IPS-18a (cell line): ENCODE measurements around the gene UBTF.

Experiments used
- H3K27ac ChIP-seq: one replicate; pipeline ENCODE4 v1.5.1; 2013; ENCODE audit warnings: low read length
- H3K27me3 ChIP-seq: one replicate; pipeline ENCODE4 v1.6.1; 2013; ENCODE audit warnings: mild to moderate bottlenecking, low read length; ENCODE audit not compliant: control insufficient read depth, insufficient read depth
- H3K36me3 ChIP-seq: one replicate; pipeline ENCODE4 v1.6.1; 2013; ENCODE audit warnings: low read depth, low read length; ENCODE audit not compliant: control insufficient read depth
- H3K4me1 ChIP-seq: one replicate; pipeline ENCODE4 v1.6.1; 2013; ENCODE audit warnings: low read depth, low read length; ENCODE audit not compliant: control insufficient read depth
- H3K4me3 ChIP-seq: one replicate; pipeline ENCODE4 v1.5.1; 2013; ENCODE audit warnings: low read length
- H3K9ac ChIP-seq: one replicate; pipeline ENCODE4 v1.6.1; 2013; ENCODE audit warnings: mild to moderate bottlenecking, low read length, moderate library complexity
- H3K9me3 ChIP-seq: one replicate; pipeline ENCODE4 v1.6.1; 2013; ENCODE audit warnings: low read depth, low read length; ENCODE audit not compliant: control insufficient read depth

The UBTF gene

GRCh38 chr17:44198721-44199552, 20.5 kb downstream of the UBTF start:
- peak overlapping the region; percentile 24 for H3K27ac ChIP-seq
- peaks cover 12% of the 10 kb centered on the region for H3K4me1 ChIP-seq

GRCh38 chr17:44197980-44198720, 21.3 kb downstream of the UBTF start:
- Histone ChIP-seq H3K4me3 (peak overlapping the region; percentile 79), H3K9me3 (no peaks in the 10 kb centered on the region), H3K27ac (peak overlapping the region; percentile 24), H3K9ac (peak overlapping the region; percentile 74), H3K4me1 (peaks cover 10% of the 10 kb centered on the region), H3K36me3 (peaks cover 40% of the 10 kb centered on the region), H3K27me3 (no peaks in the 10 kb centered on the region)

More at GRCh38 chr17:44198721-44199552, 20.5 kb downstream of the UBTF start:
- H3K9ac ChIP-seq: peak overlapping the region; percentile 74
- H3K4me3 ChIP-seq: peak overlapping the region; percentile 79
- peaks cover 32% of the 10 kb centered on the region for H3K36me3 ChIP-seq
- H3K9me3 ChIP-seq: no peaks in the 10 kb centered on the region
- H3K27me3 ChIP-seq: no peaks in the 10 kb centered on the region

- Histone ChIP-seq H3K9me3 (no peaks in the 10 kb centered on the region), H3K36me3 (peaks cover 43% of the 10 kb centered on the region), H3K4me1 (peaks cover 14% of the 10 kb centered on the region), H3K9ac (no peak overlapping the region), H3K27ac (no peak overlapping the region), H3K27me3 (no peaks in the 10 kb centered on the region), H3K4me3 (no peak overlapping the region)
Observed at GRCh38 chr17:44197107-44197506, 22.4 kb downstream of the UBTF start.

GRCh38 chr17:44193326-44194084, 26.0 kb downstream of the UBTF start:
- H3K4me3 ChIP-seq: no peak overlapping the region
- H3K27ac ChIP-seq: no peak overlapping the region
- no peaks in the 10 kb centered on the region for H3K9me3 ChIP-seq
- H3K36me3 ChIP-seq: peaks cover 49% of the 10 kb centered on the region
- H3K27me3 ChIP-seq: no peaks in the 10 kb centered on the region
- peaks cover 10% of the 10 kb centered on the region for H3K4me1 ChIP-seq
- no peak overlapping the region for H3K9ac ChIP-seq

- Histone ChIP-seq H3K9ac (no peak overlapping the region), H3K36me3 (peaks cover 48% of the 10 kb centered on the region), H3K4me1 (peaks cover 4% of the 10 kb centered on the region), H3K9me3 (no peaks in the 10 kb centered on the region), H3K4me3 (no peak overlapping the region), H3K27me3 (no peaks in the 10 kb centered on the region), H3K27ac (no peak overlapping the region)
Observed at GRCh38 chr17:44192750-44193149, 26.7 kb downstream of the UBTF start.

- no peak overlapping the region for H3K9ac ChIP-seq
- no peak overlapping the region for H3K27ac ChIP-seq
- H3K36me3 ChIP-seq: peaks cover 41% of the 10 kb centered on the region
- H3K4me1 ChIP-seq: peaks cover 4% of the 10 kb centered on the region
- no peaks in the 10 kb centered on the region for H3K27me3 ChIP-seq
- H3K9me3 ChIP-seq: no peaks in the 10 kb centered on the region
- H3K4me3 ChIP-seq: no peak overlapping the region
Observed at GRCh38 chr17:44191941-44192496, 27.5 kb downstream of the UBTF start.

- Histone ChIP-seq H3K9me3 (no peaks in the 10 kb centered on the region), H3K4me3 (no peak overlapping the region), H3K9ac (no peak overlapping the region), H3K4me1 (peaks cover 4% of the 10 kb centered on the region), H3K27me3 (no peaks in the 10 kb centered on the region), H3K36me3 (peaks cover 37% of the 10 kb centered on the region), H3K27ac (no peak overlapping the region)
Observed at GRCh38 chr17:44191369-44191768, 28.1 kb downstream of the UBTF start.

GRCh38 chr17:44190481-44190880, 29.0 kb downstream of the UBTF start:
- no peak overlapping the region for H3K4me3 ChIP-seq
- peaks cover 32% of the 10 kb centered on the region for H3K36me3 ChIP-seq
- no peaks in the 10 kb centered on the region for H3K27me3 ChIP-seq
- no peak overlapping the region for H3K27ac ChIP-seq
- no peak overlapping the region for H3K9ac ChIP-seq
- H3K4me1 ChIP-seq: peaks cover 4% of the 10 kb centered on the region
- H3K9me3 ChIP-seq: no peaks in the 10 kb centered on the region

GRCh38 chr17:44188576-44189403, 30.7 kb downstream of the UBTF start:
- no peak overlapping the region for H3K4me3 ChIP-seq
- H3K36me3 ChIP-seq: peaks cover 16% of the 10 kb centered on the region
- no peaks in the 10 kb centered on the region for H3K27me3 ChIP-seq
- H3K27ac ChIP-seq: no peak overlapping the region
- H3K9me3 ChIP-seq: no peaks in the 10 kb centered on the region
- H3K9ac ChIP-seq: no peak overlapping the region
- peaks cover 4% of the 10 kb centered on the region for H3K4me1 ChIP-seq

- Histone ChIP-seq H3K27me3 (no peaks in the 10 kb centered on the region), H3K36me3 (peaks cover 11% of the 10 kb centered on the region), H3K4me1 (peaks cover under 1% of the 10 kb centered on the region), H3K9me3 (no peaks in the 10 kb centered on the region), H3K27ac (peak overlapping the region; percentile 75), H3K9ac (peak overlapping the region; percentile 71), H3K4me3 (peak overlapping the region; percentile 100)
Observed at GRCh38 chr17:44187131-44187899, 32.2 kb downstream of the UBTF start.
